ENCODE measurements around the gene TMEM98.
"Not testable (repeated sequence)": the region's sequence is repeated elsewhere in the genome, so short reads cannot be mapped to it uniquely, and the experiment has no call there.

The TMEM98 gene

DNA sequence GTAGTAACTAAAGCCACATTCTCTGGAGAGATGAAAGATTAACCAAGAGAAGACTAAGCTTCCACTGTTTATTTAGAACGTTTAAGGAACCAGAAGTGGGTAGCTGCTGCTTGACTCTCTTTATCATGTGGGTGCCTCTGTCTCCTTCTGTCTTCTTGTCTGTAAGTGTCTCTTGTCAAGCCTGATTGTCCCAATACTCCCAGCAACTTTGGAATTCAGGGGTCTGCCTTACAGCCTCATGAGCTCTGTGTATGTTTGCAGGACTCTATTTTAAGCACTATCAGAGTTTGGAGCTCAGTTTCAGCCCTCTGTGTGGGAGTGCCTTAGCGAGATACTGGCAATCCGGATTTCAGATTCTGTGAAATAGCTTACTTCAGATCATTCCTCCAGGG is 34.4 kb downstream of the TMEM98 start:
- no peak overlapping the region for H3K4me3 ChIP-seq (ENCODE audit: low read depth, low read length)
- DNase-seq (ENCODE audit: low read depth), result no peak

DNA sequence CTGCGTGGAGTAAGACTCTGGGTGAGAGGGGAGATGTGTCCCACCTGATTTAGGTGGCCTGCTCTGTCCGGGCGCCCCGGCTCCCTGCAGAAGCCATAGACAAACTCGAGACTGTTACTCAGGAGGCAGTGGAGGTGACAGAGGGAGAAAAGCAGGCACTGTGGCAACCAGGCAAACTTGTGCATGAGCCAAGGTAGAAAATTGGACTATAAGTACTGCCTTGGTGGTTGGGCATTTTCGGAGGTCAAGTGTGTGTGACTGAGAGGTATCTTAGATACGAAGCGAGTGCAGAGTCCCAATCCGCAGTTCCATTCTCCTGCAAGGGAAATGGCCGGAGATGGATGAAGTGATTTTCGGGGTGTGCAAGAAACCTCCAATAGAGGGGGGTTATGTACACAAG is 36.6 kb downstream of the TMEM98 start:
- DNase-seq (ENCODE audit: low read depth), result no peak
- H3K4me3 ChIP-seq (ENCODE audit: low read depth, low read length), result no peak overlapping the region

DNA sequence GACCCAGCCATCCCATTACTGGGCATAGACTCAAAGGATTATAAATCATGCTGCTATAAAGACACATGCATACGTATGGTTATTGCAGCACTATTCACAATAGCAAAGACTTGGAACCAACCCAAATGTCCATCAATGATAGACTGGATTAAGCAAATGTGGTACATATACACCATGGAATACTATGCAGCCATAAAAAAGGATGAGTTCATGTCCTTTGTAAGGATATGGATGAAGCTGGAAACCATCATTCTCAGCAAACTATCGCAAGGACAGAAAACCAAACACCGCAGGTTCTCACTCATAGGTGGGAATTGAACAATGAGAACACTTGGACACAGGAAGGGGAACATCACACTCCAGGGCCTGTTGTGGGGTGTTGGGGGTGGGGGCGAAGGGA is 41.3 kb downstream of the TMEM98 start:
- DNase-seq (ENCODE audit: low read depth), result not testable (repeated sequence)

DNA sequence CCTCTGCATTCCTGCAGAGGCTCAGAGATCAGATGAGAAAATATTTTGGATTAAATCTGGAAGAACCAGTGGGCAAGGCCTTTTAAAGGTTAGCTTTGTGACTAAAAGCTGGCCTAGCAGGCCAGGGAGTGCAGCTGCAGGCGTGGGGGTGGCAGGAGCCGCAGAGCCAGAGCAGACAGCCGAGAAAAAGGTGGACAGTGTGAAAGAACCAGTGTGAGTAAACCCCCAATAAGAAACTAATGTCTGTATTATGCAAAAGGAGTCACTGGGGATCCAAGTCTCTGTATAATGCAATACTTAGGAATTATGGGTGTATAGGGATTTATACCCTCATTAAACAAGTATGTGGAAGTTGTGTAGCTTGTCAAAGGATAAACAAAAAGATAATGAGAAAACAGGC is 42.3 kb downstream of the TMEM98 start:
- H3K4me3 ChIP-seq (ENCODE audit: low read depth, low read length), result no peak overlapping the region
- DNase-seq (ENCODE audit: low read depth), result peak; percentile 16

More for the DNA sequence above, 41.3 kb downstream of the TMEM98 start:
- H3K4me3 ChIP-seq (ENCODE audit: low read depth, low read length), result not testable (repeated sequence)

DNA sequence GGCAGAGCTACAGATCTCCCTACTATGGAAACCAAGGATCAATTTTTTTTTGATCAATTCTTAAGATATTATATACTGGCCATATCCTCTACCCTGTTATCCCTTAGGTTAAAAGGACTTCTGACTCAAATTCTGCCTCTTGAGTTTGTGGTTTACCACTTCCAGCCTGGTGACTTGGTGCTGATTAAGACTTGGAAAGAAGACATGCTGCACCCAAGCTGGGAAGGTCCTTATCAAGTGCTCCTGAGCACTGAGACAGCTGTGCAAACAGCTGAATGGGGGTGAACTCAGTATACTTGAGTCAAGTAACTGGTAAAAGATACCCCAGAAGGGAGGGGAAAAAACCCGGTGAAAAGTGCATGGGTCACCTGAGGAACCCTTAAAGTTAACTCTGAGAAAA is 43.2 kb downstream of the TMEM98 start:
- H3K4me3 ChIP-seq (ENCODE audit: low read depth, low read length), result no peak overlapping the region
- DNase-seq (ENCODE audit: low read depth), result peak; percentile 25

DNA sequence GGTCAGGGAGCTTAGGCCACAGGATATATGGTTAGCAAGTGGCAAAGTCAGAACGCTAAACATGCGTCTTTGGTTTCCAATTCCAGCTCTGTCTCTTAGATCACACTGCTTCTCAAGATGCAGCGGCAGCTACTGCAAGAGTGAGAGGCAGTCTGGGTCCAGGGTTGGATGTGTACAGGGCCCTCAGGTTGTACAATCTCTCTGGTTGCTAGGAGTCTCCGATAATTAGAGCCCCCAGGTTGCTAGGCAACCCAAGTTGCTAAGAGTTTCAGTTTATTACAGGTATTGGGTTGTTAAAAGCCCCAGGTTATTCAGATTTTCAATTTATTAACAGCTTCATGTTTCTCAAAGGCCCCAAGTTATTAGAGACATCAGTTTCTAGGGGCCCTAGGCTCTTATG is 48.2 kb downstream of the TMEM98 start:
- no peak overlapping the region for H3K4me3 ChIP-seq (ENCODE audit: low read depth, low read length)
- DNase-seq (ENCODE audit: low read depth), result no peak

DNA sequence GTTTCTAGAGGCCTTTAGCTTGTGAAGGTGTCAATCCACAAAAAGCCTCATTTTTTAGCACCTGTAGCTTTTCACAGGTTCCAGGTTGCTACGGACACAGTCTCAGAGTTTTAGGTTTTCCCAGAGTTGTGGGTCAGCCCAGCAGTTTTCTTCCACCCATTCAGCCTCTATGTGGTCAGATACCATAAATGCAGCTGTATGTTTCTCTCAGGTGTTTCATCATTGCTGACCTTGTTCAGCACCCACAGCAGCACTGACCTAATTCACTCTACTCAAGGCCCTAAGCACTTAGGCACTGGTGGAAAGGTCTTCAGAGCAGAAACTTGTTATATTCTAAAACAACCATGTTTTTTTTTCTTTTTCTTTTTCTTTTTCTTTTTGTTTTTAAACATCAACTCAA is 48.7 kb downstream of the TMEM98 start:
- no peak overlapping the region for H3K4me3 ChIP-seq (ENCODE audit: low read depth, low read length)
- no peak for DNase-seq (ENCODE audit: low read depth)

DNA sequence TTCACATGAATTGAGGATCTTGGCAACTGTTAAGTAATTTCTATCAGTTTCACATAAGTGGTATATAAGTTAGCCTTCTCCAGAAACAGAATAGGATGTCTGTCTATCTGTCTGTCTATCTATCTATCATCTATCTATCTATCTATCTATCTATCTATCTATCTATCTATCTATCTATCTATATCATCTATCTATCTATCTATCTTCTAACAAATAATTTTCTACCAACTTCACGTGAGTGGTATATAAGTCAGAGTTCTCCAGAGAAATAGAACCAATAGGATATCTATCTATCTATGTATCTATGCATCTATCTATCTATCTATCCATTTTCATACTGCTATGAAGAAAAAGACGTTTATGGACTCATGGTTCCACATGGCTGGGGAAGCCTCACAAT is 52.3 kb downstream of the TMEM98 start:
- H3K4me3 ChIP-seq (ENCODE audit: low read depth, low read length), result no peak overlapping the region
- DNase-seq (ENCODE audit: low read depth), result no peak

DNA sequence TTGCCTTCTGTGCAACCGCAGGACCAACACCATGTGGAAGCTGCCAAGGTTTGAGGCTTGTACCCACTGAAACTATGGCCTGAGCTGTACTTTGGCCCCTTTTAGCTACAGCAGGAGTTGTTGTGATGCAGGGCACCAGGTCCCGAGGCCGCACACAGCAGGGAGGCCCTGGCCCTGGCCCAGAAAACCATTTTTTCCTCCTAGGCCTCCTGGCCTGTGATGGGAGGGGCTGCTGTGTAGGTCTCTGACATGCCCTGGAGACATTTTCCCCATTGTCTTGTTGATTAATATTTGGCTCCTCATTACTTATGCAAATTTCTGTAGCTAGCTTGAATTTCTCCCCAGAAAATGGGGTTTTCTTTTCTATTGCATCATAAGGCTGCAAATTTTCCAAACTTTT is 53.7 kb downstream of the TMEM98 start:
- DNase-seq (ENCODE audit: low read depth); H3K4me3 ChIP-seq (ENCODE audit: low read depth, low read length): not testable (repeated sequence)

DNA sequence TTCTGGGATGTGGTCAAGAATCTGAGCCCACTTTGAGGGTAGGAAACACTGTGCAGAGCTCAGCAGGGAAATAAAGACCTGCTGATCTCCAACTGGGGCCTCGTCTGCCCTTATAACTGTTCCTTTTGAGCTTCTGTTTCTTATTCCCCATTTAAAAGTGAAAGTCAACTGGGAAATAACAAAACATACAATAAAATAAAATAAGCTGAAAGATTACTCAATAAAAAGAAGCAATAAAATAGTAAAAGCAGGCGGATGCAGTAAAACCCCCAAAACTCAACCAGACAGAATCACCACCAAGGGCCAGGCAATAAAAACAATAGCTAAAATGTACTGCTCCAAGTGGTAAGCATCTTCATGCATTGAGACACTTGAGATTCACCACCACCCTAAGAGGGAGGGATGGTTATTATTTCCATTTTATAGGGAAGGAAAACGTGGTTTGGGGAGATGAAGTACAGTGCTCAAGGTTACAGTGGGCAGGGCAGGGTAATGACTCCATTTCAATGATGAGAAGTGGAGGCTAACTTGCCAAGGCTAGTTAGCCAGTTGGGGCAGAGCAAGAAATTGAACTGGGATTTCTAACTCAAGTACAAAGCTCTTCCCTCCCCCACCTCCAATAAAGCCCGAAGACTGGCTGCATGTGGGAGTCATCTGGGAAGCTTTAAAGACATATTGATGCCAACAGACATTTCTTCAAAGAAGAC is 57.2 kb downstream of the TMEM98 start:
- H3K4me3 ChIP-seq (ENCODE audit: low read depth, low read length), result no peak overlapping the region
- DNase-seq (ENCODE audit: low read depth), result no peak

DNA sequence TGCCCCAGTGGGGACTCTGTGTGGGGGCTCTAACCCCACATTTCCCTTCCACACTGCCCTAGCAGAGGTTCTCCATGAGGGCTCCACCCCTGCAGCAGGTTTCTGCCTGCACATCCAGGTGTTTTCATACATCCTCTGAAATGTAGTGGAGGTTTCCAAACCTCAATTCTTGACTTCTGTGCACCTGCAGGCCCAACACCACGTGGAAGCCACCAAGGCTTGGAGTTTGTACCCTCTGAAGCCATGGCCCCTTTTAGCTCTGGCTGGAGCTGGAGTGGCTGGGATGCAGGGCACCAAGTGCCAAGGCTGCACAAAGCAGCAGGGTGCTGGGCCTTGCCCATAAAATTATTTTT is 59.5 kb downstream of the TMEM98 start:
- DNase-seq (ENCODE audit: low read depth); H3K4me3 ChIP-seq (ENCODE audit: low read depth, low read length): not testable (repeated sequence)

DNA sequence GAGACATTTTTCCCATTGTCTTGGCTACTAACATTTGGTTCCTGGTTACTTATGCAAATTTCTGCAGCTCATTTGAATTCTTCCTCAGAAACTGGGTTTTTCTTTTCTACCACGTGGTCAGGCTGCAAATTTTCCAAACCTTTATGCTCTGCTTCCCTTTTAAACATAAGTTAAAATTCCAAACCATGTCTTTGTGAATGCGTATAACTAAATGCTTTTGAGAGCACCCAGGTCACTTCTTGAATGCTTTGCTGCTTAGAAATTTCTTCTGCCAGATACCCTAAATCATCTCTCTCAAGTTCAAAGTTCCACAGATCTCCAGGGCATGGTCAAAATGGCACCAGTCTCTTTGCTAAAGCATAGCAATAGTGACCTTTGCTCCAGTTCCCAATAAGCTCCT is 59.9 kb downstream of the TMEM98 start:
- H3K4me3 ChIP-seq (ENCODE audit: low read depth, low read length); DNase-seq (ENCODE audit: low read depth): not testable (repeated sequence)

DNA sequence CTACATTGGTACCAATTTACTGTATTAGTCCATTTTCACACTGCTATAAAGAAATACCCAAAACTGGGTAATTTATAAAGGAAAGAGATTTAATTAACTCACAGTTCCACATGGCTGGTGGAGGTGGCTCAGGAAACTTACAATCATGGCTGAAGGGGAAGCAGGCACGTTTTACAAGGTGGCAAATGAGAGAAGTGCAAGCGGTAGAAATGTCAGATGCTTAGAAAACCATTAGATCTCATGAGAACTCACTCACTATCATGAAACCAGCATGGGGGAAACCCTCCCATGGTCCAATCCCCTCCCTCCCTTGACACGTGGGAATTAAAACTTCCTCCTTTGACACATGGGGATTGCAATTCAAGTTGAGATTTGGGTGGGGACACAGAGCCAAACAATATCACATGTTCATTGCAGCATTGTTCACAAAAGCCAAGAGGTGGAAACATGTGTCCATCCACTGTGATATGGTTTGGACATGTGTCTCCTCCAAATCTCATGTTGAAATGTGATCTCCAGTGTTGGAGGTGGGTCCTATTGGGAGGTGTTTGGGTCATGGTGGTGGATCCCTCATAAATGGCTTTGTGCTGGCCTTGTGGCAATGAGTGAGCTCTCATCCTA is 60.6 kb downstream of the TMEM98 start:
- no peak overlapping the region for H3K4me3 ChIP-seq (ENCODE audit: low read depth, low read length)
- no peak for DNase-seq (ENCODE audit: low read depth)

DNA sequence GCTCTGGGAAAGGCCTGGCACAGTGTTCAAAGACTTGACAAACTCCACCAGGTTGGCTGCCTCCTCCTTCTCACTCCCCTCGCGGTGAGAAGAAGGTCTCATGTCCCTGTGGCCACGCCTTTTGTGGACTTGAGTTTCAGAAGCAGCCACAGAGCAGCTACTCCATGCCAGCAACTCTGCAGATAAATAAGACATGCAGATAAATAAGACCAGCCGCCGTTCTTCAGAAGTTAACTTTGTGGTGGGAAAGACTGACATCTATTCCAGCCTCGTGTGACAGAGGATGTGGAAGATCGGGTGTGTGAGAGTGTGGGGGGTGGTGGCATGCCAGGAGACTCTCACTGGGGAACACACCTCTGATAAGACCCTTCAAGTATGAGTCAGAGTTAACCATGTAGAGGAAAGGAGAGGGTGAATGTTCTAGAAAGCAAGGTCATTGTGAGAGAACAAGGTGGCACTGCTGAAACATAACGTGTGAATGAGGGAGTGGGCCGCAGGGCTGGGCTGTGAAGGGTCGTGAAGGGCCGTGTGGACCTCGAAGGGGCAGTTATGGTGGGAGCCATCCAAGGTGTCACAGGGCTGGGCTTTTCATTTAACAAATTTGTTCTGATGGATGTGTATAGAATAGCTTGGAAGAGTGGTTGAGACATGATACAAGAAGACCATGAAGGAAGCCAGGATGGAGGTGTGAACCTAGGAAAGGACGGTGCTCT is 64.5 kb downstream of the TMEM98 start:
- no peak for DNase-seq (ENCODE audit: low read depth)
- no peak overlapping the region for H3K4me3 ChIP-seq (ENCODE audit: low read depth, low read length)

DNA sequence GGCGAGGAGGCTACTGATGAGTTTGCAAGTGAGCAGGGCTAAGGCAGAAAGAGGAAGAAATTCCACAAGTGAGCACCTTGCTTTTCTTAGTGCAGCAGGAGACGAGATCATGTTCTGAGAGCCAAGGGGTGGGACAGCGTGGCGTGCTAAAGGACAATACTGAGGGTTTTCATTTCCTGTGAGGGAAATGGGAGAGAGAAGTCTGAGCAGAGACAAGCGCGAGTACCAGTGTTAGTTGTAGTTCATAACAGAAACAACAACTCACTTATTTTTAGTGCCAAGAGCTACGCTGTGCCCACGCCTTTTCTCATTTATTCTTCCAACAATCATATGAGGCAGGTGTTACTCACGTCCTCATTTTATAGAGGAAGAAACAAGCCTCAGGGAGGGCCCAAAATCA is 66.0 kb downstream of the TMEM98 start:
- H3K4me3 ChIP-seq (ENCODE audit: low read depth, low read length), result no peak overlapping the region
- DNase-seq (ENCODE audit: low read depth), result no peak
